Measurements from ENCODE around the gene PCGF2.
"Not testable (repeated sequence)": the region's sequence is repeated elsewhere in the genome, so short reads cannot be mapped to it uniquely, and the experiment has no call there.

The PCGF2 gene

GRCh38 chr17:38738007-38738662, 10.0 kb downstream of the PCGF2 start:
- no peak for DNase-seq (ENCODE audit: extremely low read depth in 1 of 2, low read depth in 1 of 2)

- DNase-seq (ENCODE audit: extremely low read depth in 1 of 2, low read depth in 1 of 2) = peak; percentile 48 to 81
Measured at GRCh38 chr17:38735161-38735997, 12.8 kb downstream of the PCGF2 start.

DNA sequence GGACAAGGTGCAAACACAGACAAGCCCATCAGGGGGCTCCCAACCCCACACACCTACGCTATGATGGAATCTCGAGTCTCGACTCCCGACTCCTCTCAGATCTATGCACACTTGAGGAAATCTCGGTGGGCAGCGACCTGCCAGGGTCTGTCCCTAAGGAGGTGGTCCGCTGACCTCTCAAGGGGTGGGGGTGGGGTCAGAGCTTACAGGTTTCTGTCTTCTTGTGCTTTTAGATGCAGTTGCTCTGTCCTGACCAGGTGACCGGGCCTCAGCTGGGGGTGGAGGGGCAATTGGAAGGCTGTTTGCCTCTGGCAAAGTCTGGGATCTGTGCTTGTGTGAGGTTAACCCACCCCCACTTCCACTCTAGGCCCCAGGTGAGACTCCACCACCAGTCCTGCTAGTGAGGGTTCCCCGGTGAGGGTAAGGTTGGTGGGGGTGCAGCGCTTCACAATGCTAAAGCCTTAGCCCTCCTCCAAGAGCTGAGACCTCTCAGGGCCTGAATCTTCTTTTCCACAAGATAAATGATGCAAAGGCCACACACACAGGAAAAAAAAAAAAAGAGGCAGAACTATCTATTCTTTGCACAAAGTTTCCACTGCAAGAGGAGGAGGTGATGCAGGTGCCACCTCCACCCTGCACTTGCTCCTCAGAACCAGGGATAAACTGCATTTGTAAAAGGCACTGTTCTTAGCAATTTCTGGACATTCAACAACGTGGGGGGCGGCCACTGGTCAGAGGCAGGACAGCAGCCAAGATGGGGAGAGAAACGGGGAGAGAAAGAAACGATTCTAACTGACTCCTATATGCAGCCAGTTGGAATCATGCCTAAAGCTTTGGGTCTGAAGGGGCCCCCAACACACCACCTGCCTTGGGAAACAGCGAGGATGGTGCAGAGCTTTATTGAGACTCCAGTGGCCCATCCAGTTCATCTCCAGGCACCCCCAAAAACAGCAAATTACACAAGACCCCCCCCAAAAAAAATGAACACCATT, 13.9 kb downstream of the PCGF2 start:
- DNase-seq (ENCODE audit: extremely low read depth in 1 of 2, low read depth in 1 of 2) = no peak

DNA sequence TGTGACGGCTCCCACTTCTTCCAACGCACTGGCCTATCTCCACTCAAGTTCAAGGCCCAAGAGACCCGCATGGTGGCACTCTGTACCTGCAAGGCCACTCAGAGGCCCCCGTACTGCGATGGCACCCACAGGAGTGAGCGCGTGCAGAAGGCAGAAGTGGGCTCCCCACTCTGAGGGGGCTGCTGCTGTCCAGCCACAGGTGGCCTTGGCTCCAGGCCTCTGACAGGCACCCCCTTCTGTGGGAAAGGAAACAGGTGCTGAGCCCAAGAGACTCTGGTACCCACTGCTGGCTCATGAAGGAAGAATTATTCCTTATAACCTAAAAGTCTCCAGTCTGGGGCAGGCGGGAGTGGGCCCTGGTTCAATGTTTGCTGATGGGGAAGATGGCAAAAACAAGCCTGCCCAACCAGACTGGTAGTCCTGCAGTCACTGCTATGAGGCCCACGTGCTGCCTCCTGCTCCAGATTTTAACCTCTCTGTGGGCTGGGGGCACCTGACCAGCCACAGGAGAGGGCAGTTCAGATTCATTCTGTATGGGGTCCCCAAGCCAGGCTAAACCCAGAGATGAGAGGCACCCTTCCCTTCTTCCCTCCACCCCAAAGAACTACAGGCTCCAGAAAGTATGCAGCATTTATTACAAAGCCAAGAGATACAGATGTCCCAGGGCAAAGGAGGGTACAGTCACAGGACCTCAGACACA, 14.7 kb downstream of the PCGF2 start:
- no peak for DNase-seq (ENCODE audit: extremely low read depth in 1 of 2, low read depth in 1 of 2)

- DNase-seq (ENCODE audit: extremely low read depth in 1 of 2, low read depth in 1 of 2) = no peak
Measured at GRCh38 chr17:38732376-38733281, 15.5 kb downstream of the PCGF2 start.

GRCh38 chr17:38731526-38732294, 16.4 kb downstream of the PCGF2 start:
- no peak for DNase-seq (ENCODE audit: extremely low read depth in 1 of 2, low read depth in 1 of 2)

DNA sequence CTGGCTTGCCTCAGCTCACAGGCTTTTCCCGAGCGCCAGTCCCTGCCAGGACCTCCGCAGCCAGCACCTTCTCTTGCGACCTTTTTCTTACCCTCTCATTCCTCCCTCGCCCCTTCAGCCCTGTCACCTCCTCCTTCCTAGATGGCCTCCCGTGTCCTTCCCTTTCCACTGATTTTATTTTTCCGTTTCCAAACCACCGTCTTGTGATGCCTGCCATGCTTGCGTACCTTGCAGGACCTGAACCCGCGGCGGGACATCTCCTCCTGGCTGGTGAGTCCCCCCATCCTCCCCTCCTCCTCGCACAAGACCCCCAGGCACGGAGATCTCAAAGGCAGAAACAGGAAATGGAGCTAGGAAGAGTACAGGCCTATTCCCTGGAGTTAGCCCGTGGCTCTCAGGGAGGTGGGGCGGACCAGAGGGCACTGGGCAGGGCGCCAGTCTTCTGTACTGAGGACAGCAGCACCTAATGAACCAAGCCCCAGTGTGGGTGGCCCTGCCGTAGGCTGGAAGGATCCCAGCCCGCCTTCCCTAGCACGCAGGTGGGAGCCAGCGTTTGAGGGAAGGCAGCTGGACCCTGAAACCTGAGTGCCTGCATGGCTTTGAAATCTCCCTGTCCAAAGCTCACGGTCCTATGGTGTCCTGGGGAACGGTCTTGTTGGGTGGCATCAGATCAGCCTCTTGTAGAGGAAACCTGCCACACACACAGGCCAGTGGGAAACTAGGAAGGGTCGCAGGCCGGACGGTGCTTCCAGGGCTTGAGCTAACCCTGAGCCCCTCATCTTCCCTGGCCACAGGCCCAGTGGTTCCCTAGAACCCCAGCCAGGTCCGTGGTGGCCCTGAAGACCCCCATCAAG, 17.4 kb downstream of the PCGF2 start:
- no peak for DNase-seq (ENCODE audit: extremely low read depth in 1 of 2, low read depth in 1 of 2)

GRCh38 chr17:38729886-38730525, 18.1 kb downstream of the PCGF2 start, which contains the start of gene CISD3:
CISD3 (plus strand) TSS chr17:38730341; CDS start chr17:38730359, 18 bp downstream.
- DNase-seq (ENCODE audit: extremely low read depth in 1 of 2, low read depth in 1 of 2) = peak; percentile 51 to 80

GRCh38 chr17:38729368-38729885, 18.7 kb downstream of the PCGF2 start:
- no peak for DNase-seq (ENCODE audit: extremely low read depth in 1 of 2, low read depth in 1 of 2)

DNA sequence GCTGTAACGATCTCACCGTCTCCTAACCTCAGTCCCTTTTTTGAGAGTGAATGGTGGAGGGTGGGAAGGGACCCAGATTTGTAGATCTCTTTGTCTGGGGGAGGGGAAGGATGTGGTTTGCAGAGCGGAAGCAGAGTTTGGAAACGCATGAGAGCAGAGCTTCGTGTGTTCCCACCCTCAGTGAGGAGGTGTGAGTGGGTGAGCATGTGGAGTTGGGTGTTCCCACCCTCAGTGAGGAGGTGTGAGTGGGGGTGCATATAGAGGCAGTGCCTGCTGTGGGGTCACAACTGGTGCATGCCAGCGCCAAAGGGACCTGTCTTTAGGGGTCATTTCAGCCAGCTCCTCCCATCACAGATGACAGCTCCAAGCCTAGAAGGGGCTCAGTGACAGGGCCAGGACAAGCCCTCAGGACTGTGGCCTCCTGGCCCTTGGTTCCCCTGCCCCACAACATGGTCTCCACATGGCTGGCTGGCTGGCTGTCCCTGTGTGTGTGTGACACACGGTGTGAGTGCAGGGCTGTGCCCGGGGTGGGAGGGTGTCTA, 19.8 kb downstream of the PCGF2 start:
- DNase-seq (ENCODE audit: extremely low read depth in 1 of 2, low read depth in 1 of 2) = peak; percentile 31 to 43

DNA sequence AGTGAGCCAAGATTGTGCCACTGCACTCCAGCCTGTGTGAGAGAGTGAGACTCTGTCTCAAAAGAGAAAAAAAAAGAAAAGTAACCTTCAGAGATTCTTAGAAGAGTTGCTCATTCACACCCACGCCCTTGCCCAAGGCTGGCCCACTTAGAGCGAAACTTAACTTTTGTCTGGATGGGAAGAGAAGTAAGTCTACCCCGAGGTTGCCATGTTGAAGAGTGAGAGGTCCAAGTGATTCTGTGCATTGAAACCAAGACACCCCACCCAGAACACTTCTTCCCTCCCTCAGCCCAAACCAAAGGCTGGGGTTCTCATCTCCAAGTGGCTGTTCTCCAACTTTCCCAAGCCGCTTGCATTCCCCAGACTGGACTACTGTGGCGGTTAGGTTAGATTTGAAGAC, 20.4 kb downstream of the PCGF2 start:
- DNase-seq (ENCODE audit: extremely low read depth in 1 of 2, low read depth in 1 of 2) = no peak

GRCh38 chr17:38726145-38726544, 22.0 kb downstream of the PCGF2 start:
- DNase-seq (ENCODE audit: extremely low read depth in 1 of 2, low read depth in 1 of 2) = not testable (repeated sequence)

GRCh38 chr17:38725066-38725465, 23.1 kb downstream of the PCGF2 start:
- DNase-seq (ENCODE audit: extremely low read depth in 1 of 2, low read depth in 1 of 2) = no peak

GRCh38 chr17:38724337-38724988, 23.7 kb downstream of the PCGF2 start:
- no peak for DNase-seq (ENCODE audit: extremely low read depth in 1 of 2, low read depth in 1 of 2)

DNA sequence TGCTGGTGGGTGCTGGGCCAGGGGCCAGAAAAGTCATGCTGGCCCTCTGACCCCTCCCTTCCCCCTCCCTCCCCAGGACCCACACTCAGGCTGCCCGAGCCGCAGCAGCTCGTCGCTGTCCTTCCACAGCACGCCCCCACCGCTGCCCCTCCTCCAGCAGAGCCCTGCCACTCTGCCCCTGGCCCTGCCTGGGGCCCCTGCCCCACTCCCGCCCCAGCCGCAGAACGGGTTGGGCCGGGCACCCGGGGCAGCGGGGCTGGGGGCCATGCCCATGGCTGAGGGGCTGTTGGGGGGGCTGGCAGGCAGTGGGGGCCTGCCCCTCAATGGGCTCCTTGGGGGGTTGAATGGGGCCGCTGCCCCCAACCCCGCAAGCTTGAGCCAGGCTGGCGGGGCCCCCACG, 26.3 kb downstream of the PCGF2 start:
- no peak for DNase-seq (ENCODE audit: extremely low read depth in 1 of 2, low read depth in 1 of 2)

- no peak for DNase-seq (ENCODE audit: extremely low read depth in 1 of 2, low read depth in 1 of 2)
Measured at GRCh38 chr17:38720941-38721340, 27.2 kb downstream of the PCGF2 start.

Data from activated CD8-positive, alpha-beta memory T cell treated with anti-CD3 and anti-CD28 coated beads for 1 hour (primary cell).